COR-L47 (cell line): ENCODE measurements around the gene SUN3.

ENCODE experiments used
- DNase-seq: peaks from one replicate; lab custom pipeline; 2025; lab: John Stamatoyannopoulos, UW

Gene SUN3, protein sequence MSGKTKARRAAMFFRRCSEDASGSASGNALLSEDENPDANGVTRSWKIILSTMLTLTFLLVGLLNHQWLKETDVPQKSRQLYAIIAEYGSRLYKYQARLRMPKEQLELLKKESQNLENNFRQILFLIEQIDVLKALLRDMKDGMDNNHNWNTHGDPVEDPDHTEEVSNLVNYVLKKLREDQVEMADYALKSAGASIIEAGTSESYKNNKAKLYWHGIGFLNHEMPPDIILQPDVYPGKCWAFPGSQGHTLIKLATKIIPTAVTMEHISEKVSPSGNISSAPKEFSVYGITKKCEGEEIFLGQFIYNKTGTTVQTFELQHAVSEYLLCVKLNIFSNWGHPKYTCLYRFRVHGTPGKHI

GRCh38 chr7:48028938-48029337, at the start of gene SUN3:
Gene SUN3, minus strand, starts transcription at chr7:48029107. Its CDS starts 169 bp downstream, at chr7:48028938.
- no peak for DNase-seq

DNA sequence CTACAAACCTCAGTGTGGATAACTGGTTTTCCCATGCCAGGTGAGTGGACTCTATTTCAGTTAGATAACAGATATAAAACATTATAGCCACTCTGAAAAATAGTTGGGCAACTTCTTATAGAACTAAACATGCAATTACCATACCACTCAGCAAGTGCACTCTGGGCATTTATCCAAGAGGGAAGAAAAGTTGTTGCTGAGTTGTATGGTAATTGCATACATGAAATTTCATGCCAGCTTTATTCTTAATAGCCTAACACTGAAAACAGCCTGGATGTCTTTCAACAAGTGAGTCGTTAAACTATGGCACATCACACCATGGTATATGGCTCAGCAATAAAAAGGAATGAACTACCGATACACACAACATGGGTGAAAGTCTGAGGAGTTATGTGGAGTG, 49.6 kb upstream of the SUN3 start:
- peak; percentile 18 for DNase-seq

DNA sequence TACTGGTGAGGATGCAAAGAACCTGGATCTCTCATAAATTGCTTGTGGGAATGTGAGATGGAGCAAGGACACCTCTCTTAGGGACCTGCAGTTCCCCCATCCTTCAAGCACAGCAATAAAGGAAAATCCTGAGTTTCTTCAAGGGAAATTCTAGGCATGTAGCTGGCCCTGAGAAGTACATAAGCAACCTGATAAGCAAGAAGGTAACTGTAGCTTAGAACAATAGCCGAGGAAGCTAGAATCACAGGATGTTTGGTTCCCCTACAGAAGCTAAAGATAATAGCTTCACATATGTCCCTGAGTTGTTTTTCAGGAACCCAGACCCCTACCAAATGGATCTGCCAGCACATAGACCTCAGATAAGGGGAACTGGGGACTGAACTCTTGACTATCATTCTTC, 48.5 kb upstream of the SUN3 start:
- no peak for DNase-seq

DNA sequence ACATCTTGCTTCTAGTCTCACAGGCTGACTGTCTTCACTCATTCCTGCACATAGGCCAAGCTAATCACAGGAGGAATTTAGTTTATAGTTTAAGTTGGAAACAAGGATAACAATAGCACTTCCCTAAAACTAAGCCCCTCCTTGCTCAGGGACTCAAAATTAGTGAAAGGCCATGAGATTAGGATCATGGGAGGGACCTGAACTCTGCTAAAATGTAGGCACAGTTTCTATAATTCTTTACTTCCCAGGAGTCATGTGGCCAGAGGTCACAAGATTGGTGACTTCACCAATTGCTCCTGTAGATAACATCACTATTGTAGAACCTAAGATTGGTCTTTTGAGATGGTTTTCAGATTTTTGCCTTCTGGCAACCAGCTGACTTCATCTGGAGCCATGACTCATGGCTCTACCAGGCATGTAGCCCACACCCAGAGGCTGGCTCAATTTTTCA, 45.3 kb upstream of the SUN3 start:
- no peak for DNase-seq

DNA sequence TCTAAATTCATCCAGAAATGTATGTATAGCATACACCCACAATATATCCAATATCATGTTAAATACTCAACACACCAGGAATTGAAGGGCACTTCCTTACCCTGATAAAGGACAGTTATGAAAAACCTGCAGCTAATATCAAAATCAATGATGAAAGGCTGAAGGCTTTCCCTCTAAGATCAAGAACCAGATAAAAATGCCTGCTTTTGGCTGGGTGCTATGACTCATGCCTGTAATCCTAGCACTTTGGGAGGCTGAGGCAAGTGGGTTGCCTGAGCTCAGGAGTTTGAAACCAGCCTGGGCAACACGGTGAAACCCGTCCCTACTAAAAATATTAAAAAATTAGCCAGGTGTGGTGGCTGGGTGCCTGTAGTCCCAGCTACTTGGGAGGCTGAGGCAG, 38.6 kb upstream of the SUN3 start:
- DNase-seq: no peak

GRCh38 chr7:48063985-48064384, 35.1 kb upstream of the SUN3 start:
- DNase-seq: no peak

- DNase-seq: no peak
These were observed 30.8 kb upstream of the SUN3 start for GRCh38 chr7:48059706-48060105.

- DNase-seq: no peak
These were observed 30.1 kb upstream of the SUN3 start for GRCh38 chr7:48058990-48059389.

DNA sequence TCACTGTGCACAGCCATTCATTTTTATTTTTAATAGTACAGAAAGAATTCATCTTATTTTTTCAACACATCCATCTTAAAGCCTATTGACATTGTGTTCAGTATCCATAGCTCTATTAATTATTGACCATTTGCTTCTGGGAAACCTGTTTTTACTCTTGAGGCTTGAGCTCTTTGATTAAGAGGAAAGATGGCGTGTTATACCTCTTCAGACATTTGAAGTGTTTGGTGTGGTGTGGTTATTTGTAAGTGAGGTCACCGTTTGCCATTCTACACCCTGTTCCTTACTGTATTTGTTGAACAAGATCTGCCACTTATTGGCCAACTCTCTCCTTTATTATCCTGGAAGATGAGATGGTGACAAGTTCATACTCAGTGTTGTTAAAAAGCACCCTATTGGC, 24.8 kb upstream of the SUN3 start:
- no peak for DNase-seq

DNA sequence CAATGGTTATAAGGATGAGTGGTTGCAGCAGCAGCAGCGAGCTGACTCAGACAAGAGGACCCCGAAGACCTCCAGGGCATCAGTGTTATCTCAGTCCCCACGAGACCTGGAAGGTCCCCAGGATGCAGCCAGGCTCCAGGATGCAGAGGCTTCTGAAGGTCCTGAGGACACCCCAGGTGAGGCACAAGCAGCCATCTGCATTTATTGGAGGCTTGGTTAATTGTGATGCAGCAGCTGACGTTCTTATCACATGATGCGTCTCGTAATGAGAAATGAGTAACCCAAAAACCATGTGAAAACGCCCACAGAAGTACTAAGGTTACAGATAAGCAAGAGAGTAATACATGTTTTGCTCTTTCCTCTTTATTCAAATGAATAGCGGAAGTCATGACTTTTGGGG, 23.8 kb upstream of the SUN3 start:
- DNase-seq: no peak

GRCh38 chr7:48049850-48050249, 20.9 kb upstream of the SUN3 start:
- DNase-seq: no peak

GRCh38 chr7:48048113-48048512, 19.2 kb upstream of the SUN3 start:
- no peak for DNase-seq

DNA sequence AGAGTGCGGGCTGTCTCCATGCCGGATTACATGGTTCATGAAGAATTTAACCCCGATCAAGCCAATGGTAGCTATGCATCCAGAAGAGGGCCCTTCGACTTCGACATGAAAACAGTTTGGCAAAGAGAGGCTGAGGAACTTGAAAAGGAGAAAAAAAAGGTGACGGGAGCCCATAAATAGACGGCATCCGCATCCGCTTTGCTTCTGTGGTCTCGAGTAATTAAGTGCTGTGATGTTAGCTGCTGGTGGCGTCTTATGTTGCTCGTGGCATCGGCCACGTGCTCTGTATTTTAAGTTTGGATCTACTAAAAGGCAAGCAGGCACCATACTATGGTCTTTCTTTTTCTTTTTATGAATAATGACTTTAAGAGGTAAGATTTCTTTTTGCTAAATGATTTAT, 17.6 kb upstream of the SUN3 start:
- no peak for DNase-seq

GRCh38 chr7:48045195-48045765, 16.4 kb upstream of the SUN3 start:
- DNase-seq: no peak

GRCh38 chr7:48042636-48043035, 13.7 kb upstream of the SUN3 start:
- DNase-seq: no peak

- DNase-seq: no peak
These were observed 13.3 kb upstream of the SUN3 start for GRCh38 chr7:48042216-48042615.

GRCh38 chr7:48041653-48041970, 12.7 kb upstream of the SUN3 start:
- DNase-seq: no peak

DNA sequence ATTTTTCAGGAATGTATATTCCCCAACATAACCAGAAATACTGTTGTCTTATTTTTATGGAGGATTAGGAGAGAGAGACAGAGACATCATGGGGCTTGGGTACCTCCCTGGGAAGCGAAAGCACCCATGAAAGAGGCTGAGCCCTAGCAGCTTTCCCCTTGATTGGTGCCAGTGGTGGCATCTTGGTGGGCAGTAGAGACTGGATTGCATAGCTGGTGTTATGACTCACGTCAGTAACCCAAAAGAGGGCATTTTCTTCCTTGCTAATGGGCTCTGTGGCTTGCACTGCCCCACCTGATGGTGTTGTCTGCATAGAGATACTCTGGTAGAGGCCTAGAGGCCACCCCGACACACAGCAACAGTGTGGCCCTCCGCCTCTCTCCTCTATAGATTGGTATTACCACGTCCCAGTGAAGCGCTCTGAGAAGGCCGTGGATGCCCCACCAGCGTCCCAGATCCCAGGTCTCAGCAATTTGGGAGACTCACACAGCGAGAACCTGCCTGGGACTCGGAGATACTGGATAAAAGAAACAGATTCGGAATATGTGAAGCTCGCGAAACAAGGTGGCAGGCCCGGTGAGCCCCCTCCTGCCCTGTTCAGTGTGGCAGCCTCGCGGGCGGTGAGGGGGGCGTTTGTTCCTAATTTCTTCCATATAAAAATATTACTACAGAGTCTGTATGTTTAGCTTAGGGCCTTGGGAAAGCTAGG, 12.2 kb upstream of the SUN3 start:
- DNase-seq: no peak

- DNase-seq: no peak
These were observed 10.1 kb upstream of the SUN3 start for GRCh38 chr7:48038815-48039506.

DNA sequence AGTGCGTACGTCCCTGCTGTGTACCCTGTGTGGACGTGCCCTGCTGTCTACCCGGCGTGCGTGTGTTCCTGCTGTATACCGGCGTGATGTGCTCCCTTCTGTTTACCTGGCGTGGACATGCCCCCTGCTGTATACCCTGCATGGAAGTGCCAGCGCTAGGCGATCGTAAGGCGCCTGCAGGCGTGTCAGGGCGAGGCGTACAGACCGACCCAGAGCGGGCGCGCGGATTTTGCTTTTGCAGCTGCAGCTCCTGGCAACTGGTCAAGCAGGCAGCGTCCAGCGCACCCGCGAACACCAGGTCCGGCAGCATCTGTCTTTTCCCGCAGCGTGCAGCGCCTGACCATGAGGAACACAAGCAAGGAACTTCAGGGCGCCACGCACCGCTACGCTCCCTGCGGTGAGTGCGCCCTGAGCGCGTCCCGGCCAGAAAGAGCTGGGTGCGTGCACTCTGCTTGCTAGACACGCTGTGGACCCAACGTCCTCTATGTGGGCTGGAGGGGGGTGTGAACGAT, 7.1 kb upstream of the SUN3 start:
- peak; percentile 39 for DNase-seq

DNA sequence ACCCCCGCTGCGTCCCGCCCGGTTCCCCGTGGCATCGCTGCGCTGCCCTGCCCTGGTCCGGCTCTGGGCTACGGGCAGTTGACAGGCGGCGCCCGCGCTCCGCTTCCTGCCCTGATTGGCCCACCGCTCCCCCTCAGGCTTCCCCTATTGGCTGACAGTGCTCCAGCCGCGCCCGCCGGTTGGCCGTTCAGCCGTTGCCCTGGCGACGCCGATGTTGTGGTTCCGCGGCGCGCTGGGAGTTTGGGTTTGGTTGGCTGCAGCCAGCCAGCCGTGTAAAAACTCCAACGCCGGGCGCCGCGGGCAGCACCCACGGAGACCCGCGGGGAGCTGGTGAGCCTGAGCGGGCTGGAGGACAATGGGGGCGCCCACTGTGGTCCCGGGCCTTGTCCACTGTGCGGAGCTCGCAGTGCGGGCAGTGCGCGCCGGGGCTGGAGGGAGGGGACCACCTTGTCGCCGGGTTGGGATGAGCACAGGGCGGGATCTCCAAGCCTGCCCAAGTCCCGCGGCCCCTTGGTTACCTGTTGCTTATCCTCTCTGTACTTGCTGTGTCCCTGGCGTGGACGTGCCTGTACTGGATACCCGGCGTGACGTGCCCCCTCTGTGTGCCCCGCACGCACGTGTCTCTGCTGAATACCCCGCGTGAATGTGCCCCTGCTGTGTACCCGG, 6.5 kb upstream of the SUN3 start, which contains the start of gene C7orf57:
TSS of gene C7orf57 (plus strand) at position 243 of the 666 bp plus-strand sequence. CDS start 766 bp downstream, outside the sequence.
- peak; percentile 78 for DNase-seq

DNA sequence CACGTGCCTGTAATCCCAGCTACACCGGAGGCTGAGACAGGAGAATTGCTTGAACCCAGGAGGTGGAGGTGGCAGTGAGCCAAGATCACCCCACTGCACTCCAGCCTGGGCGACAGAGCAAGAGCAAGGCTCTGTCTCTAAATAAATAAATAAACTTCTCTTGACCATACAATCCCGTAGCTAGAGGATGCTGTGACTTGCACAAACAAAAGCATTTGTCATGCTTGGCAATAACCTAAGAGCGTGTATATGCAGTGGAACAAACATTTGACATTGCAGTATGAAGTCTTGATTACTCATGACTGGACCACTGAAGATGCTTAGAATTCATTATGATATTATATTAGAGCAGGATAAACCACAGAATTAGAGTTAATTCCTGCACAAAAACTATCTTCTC, 5.0 kb upstream of the SUN3 start:
- DNase-seq: no peak
